ENCODE data around the gene CHCHD3.
"Not testable (repeated sequence)": the region's sequence is repeated elsewhere in the genome, so short reads cannot be mapped to it uniquely, and the experiment has no call there.

Gene CHCHD3

GRCh38 chr7:132999845-133000244 is 82.0 kb downstream of the CHCHD3 start:
- no peak for DNase-seq

DNA sequence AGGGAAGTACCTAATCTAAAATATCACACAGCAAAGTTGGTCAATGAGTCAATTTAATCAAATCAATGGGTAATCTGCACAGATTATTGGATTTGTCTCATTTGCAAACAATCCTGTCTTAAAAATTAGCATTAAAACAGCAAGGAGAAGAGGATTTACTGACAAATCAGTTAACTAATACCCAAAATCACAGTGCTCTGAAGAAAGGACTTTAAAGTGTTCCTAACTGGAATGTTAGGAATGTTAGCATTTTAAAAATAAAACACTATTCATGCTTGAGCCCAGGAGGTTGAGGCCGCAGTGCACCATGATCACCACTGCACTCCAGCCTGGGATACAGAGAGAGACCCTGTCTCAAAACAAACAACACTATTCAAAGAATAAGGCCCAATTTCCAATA is 83.1 kb downstream of the CHCHD3 start:
- no peak for DNase-seq

DNA sequence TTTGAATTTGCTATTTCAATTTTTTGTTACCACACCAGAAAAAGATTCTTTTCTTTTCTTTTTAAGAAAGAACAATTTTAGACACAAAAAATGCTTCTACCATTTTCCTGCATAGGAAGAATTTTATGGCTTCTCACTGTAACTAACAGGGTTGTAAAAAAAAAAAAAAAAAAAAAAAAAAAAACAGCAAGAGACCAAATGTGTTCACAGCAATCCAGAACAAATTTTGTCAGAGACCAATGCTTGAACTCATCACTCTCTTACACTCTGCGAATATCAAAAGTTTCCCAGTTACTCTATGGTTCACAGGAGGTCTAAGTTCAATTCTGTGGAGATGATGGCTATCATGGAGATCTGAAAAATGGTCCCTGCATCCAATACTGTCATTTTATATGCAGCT is 84.4 kb downstream of the CHCHD3 start:
- no peak for DNase-seq

- no peak for DNase-seq
These were observed 85.2 kb downstream of the CHCHD3 start for GRCh38 chr7:132996581-132997242.

DNA sequence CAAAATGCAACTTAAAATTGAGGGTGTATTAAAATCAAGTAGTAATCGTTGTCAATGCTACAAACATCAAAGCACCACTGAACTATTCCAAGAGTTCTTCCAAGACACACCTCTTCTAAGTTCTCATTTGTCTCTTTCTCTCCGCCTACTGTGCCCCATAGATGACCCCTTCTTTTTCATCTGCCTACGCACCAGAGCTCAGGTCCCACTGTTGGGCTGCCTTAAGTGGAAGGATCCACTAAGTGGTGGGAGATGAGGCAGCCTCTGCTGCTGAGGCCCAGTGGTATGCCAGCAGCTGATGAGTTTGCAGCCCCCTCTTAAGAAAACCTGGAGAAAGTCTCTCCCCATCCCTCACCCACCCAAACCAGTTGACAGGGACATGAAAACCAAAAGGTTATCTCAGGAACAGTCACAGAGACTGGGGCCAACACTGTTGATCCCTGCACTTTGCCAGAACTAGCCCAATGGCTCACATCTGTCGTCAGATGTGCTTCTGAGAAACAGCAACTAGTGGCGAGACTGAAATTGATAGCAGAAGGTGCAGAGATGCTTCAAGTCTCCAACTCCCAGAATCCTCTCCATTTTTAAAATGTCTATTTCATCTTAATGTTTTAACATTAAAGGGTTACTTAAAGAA is 88.4 kb downstream of the CHCHD3 start:
- DNase-seq: no peak

DNA sequence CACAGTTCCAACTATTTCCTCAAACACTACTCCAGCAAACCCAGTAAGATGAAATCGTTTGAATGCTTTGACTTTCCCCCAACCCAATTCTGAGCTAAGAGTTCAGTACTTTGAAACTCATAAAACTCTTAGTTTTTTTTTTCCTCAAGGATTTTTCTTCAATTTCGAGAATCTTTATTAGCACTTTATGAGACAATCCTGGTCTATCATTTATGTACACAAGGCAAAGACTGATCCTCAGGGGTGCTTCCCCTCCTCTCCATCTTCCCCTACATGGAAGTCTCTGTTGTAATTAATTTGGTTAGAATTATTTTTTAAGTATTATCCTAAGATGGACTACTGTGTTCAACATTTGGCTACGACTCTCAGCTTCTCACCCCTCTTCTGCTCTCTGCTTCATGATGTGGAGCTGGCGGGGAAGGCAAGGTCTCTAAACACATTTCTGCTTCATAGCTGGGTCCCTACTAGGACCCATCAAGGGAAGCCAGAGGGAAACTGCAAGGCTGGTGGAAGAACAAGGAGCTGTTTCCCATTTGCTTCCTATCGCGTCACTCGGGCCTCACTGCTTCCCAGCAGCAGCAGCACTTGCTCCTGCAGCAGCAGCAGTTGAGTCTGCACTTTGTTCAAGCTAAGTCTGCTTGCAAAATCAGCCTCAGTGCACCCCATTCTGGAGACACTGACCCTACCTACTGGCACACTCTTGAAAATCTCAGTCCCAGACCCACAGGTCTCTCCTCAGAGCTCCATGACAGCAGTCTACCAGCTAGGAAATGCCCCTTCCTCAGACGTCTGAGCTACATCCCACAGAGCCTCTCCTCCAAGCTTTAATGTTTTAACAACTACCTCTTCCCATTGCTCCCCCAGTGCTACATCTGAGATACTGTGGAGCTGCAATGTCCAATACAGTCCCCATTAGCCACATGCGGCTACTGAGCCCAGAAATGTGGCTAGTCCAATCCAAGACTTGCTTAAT is 90.0 kb downstream of the CHCHD3 start:
- DNase-seq: no peak

DNA sequence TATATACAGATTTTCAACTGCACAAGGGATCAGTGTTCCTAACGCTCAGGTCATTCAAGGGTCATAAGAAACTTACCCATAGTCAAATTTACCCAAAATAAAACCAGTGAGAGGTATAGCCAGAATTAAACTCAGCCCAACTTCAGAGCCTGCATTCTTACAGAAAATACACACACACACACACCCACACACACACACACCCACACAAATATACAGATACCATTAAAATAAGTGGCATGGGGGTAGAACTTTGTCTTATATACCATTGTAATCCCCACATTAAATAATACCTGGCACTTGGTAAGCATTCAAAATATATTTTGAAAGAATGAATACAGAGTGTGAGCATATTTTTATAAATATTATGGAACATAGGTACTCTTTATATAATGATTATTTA is 93.8 kb downstream of the CHCHD3 start:
- no peak for DNase-seq

- DNase-seq: no peak
These were observed 101.5 kb downstream of the CHCHD3 start for GRCh38 chr7:132980402-132980801.

DNA sequence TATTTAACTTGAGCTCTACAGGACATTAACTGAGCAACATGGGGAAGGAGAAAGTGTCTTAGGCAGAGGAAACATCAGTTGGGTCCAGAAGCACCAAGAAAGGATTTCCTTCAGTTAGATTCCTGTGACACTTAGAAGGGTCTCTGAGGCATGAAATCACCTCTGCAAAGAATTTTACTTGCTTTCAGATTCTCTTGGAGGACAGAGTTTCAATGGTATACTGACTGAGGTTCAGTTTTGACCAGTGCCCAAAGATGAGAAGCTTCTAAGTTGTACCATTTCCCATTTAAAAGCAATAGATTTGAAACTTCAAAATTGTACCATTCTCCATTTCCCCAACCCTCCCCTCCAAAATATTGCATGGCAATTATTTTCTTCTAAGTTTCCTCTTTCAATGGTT is 102.4 kb downstream of the CHCHD3 start:
- no peak for DNase-seq

DNA sequence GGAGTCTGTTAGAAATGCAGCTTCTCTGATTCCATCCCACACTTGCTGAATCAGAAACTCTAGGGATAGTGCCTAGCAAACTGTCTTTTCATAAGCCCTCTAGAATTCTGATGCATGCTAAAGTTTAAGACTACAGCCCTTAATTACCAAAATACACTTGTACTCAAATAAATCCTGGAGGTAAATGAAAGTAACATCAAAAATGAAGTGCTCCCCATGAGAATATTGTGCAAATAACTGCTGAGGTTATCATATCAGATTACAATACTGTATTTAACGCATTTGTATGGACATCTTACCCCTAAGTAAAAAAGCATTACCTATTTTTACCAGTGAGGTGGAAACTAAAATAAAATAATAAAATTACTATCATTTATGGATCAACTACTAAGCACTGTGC is 104.7 kb downstream of the CHCHD3 start:
- DNase-seq: no peak

DNA sequence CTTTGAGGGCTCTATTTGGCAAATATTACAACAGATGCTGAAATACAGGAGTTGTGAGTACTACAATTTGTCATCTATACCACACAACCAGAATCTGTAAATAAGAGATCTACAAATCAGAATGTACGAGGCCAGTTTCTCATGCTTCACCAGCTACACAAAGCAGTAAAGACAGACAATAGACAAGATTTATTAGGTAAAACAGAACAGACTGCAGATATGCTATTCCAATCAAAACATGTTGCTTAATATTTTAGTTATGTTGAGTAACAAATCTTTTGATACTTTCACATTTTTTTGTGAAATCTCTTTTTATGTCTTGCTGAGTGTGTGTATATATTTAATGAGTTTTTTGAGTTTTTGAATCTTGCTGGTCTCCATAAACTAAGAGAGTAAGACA is 109.1 kb downstream of the CHCHD3 start:
- no peak for DNase-seq

GRCh38 chr7:132970257-132970656 is 111.6 kb downstream of the CHCHD3 start:
- no peak for DNase-seq

DNA sequence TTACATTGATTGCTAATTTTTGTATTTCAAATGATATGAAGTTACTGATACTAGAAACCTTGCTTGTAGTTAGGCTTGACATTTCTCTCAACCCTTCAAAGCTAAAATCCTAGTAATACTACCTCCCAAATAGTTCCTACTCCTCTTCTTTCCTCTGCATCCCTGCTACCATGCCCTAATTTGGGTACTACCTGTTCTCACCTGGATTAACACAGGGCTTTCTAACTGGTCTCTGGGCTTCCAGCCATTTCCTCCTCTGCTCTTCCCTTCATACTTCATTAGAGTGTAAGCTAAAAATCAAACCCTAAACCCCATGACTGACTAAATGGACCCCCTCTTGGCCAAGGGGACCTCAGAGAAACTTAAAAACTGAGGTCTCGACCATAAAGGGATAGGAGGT is 112.4 kb downstream of the CHCHD3 start:
- DNase-seq: no peak

- DNase-seq: not testable (repeated sequence)
These were observed 114.4 kb downstream of the CHCHD3 start for GRCh38 chr7:132967470-132967848.

DNA sequence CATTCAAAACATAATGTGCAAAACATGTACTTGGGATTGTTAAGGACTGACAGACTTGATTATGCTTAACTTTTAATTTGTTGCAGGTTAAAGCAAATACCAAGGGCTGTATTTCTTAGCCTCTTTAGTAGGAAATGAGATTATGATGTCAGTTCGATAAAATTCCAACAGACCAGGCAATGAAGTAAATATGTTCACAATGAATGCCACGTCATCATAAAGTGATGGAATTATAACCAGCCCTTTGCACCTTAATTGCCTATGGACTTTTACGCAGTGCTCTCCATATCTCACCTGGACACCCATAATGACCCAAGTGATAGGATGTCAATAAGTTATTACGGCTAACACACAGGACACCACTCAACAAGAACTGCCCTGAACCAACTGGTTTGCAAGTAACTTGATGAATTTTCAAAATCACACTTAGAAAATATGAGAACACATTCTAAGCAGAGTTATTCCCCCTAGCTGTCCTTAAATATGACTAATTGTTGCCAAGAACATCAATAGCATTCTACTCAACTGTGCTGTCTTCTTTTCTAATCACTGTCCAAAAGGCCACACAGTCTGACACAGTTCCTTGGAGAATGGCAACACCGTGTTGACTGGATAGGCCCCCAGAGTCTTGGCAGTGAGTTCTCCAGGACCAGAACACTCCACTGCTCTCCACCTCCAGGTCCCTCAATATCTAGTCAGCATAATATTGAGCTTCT is 115.0 kb downstream of the CHCHD3 start:
- no peak for DNase-seq

GRCh38 chr7:132965951-132966350 is 115.9 kb downstream of the CHCHD3 start:
- no peak for DNase-seq

DNA sequence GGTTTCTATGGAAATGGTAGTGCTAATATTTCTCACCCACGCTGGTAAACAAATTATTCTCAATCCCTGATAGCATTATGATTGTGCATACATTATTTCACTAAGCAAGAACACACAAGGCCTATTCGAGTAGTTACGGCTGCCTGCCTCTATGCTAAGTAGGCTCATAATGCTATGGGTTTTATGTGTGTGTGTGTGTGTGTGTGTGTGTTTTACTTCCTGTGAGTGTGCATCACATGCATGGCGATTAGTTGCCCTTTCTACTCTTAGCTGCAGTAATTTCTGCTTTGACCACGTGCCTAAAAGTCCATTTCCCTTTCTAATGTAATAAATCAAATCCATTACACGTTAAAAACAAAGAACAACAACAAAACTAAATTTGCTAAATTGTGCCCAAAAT is 117.0 kb downstream of the CHCHD3 start:
- DNase-seq: no peak

- no peak for DNase-seq
These were observed 122.0 kb downstream of the CHCHD3 start for GRCh38 chr7:132959891-132960290.

DNA sequence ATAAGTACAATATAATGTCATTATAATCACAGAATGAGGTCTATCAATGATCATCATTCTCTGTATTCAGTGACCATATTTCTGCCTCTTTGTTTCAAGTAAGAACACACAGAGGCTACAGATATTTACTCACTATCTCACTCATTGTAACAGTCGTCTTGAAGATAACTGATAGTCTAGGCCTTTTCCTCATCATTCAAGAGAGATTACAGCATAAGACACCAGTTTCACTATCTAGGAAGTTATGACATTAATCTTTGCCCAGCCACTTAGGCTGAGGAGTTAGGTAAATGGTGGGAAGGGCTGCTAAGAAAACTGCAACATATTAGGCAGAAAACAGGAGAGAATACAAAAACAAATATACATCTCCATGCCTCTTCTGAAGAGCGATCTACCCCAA is 125.3 kb downstream of the CHCHD3 start:
- DNase-seq: no peak

GRCh38 chr7:132953468-132953867 is 128.4 kb downstream of the CHCHD3 start:
- no peak for DNase-seq

- no peak for DNase-seq
These were observed 131.2 kb downstream of the CHCHD3 start for GRCh38 chr7:132950725-132951124.

DNA sequence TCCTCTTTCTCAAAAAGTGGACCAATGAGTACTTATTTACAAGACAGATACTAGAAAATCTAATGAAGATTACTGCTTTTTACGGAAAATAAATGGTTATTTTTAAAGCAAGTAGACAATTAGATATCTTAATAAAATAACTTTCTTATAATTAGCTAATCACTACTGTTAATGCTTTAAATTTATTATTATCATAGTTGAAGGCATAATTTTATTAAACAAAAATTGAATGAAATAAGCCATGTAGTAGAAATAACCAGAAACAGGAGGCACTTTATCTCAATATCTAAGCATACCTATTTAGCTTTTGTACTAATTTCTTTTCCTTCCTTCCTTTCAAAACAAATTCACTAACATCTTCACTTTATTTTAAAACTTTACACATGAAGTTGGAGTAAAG is 134.9 kb downstream of the CHCHD3 start:
- DNase-seq: no peak

DNA sequence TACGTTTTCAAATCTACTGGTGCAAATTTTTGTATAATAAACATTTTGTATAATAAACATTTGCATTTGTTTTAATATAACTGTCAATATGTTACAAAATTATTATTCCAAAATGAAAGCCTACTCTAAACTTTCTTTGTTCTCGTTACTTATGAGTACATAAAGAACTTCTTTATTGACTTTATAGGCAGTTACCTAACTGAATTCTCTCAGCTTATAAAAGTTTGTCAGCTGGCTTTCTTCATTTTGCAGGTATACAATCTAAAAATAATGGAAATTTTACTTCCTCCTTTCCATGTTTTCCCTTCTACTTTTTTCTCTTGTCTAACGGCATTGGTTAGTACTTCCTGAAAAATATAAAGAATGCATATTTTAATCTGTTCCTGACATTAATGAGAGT is 137.1 kb downstream of the CHCHD3 start:
- DNase-seq: no peak
